Measurements from ENCODE around the gene B3GNT8. TPM values are rescaled to one million over a fixed set of nuclear protein-coding genes. Genes with fewer than 3 reads are reported as not detected.

Gene B3GNT8
- polyA plus RNA-seq, 1 donor from 2014 or later = not detected

DNA sequence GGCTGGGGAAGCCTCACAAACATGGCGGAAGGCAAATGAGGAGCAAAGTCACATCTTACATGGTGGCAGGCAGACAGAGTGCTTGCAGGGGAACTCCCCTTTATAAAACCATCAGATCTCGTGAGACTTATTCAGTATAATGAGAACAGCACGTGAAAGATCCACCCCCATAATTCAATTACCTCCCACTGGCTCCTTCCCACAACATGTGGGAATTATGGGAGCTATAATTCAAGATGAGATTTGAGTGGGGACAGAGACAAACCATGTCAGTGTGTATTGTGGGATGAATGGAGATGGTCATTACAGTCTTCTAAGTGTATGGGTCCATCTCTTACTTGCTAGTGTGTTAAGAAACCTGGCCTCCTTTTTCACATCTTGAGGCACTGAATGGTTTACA lies 25.2 kb downstream of the B3GNT8 start:
- Histone ChIP-seq H3K27me3 (ENCODE audit: insufficient read depth, low read depth, low read length) (no peaks in the 10 kb centered on the region), H3K9me2 (ENCODE audit: insufficient read depth, low read length) (no peaks in the 10 kb centered on the region), H2AFZ (ENCODE audit: low read depth, low read length) (no peak overlapping the region), H3K9me3 (ENCODE audit: low read length) (no peaks in the 10 kb centered on the region), H3K27ac (ENCODE audit: low read length) (no peak overlapping the region), H3K4me2 (ENCODE audit: low read length) (no peak overlapping the region), H3K79me2 (replicated peaks; ENCODE audit: insufficient read depth, low read length) (peaks cover 15% of the 10 kb centered on the region), H3K36me3 (ENCODE audit: insufficient read depth, low read length) (no peaks in the 10 kb centered on the region), H3F3A (ENCODE audit: insufficient read depth, low read length, poor library complexity, severe bottlenecking) (no peaks in the 10 kb centered on the region), H3K4me3 (ENCODE audit: low read length) (no peak overlapping the region), H4K20me1 (ENCODE audit: insufficient read depth) (no peaks in the 10 kb centered on the region), H3K9ac (ENCODE audit: low read length) (no peak overlapping the region)
- TF ChIP-seq, protein P1, sequence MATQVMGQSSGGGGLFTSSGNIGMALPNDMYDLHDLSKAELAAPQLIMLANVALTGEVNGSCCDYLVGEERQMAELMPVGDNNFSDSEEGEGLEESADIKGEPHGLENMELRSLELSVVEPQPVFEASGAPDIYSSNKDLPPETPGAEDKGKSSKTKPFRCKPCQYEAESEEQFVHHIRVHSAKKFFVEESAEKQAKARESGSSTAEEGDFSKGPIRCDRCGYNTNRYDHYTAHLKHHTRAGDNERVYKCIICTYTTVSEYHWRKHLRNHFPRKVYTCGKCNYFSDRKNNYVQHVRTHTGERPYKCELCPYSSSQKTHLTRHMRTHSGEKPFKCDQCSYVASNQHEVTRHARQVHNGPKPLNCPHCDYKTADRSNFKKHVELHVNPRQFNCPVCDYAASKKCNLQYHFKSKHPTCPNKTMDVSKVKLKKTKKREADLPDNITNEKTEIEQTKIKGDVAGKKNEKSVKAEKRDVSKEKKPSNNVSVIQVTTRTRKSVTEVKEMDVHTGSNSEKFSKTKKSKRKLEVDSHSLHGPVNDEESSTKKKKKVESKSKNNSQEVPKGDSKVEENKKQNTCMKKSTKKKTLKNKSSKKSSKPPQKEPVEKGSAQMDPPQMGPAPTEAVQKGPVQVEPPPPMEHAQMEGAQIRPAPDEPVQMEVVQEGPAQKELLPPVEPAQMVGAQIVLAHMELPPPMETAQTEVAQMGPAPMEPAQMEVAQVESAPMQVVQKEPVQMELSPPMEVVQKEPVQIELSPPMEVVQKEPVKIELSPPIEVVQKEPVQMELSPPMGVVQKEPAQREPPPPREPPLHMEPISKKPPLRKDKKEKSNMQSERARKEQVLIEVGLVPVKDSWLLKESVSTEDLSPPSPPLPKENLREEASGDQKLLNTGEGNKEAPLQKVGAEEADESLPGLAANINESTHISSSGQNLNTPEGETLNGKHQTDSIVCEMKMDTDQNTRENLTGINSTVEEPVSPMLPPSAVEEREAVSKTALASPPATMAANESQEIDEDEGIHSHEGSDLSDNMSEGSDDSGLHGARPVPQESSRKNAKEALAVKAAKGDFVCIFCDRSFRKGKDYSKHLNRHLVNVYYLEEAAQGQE (IDR thresholded peaks at IDR 0.05; ENCODE audit: borderline replicate concordance) = no peak
- TF ChIP-seq TAF1 (IDR thresholded peaks at IDR 0.05; ENCODE audit: low read depth) = no peak
- TF ChIP-seq RAD21 (conservative IDR thresholded peaks at IDR 0.05) = no peak
- no peak for TF ChIP-seq EP300 (conservative IDR thresholded peaks at IDR 0.05; ENCODE audit: poor library complexity, severe bottlenecking)

DNA sequence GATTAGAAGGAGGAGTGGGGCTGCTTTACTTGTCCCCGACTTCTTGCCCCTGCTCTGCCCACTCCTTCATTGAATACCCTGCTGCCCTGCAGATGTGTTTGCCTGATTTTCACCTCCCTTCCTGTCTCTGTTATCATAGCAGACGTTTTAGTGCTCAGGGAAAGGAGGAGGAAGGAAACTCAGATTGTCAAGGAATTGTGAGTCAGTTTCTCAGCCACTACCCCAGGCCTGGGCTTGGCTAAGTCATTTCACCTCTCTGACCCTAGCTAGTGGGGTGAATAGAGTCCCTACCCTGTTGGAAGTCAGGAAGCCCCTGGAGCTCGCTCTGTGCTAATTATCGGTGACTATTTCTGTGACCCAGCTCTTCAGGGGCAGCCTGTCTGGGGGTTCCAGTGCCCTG lies 25.7 kb downstream of the B3GNT8 start:
- Histone ChIP-seq H3K4me3 (ENCODE audit: low read length) (no peak overlapping the region), H3K4me2 (ENCODE audit: low read length) (no peak overlapping the region), H3K36me3 (ENCODE audit: insufficient read depth, low read length) (no peaks in the 10 kb centered on the region), H3K9me3 (ENCODE audit: low read length) (no peaks in the 10 kb centered on the region), H3K27ac (ENCODE audit: low read length) (no peak overlapping the region), H3F3A (ENCODE audit: insufficient read depth, low read length, poor library complexity, severe bottlenecking) (no peaks in the 10 kb centered on the region), H3K9ac (ENCODE audit: low read length) (no peak overlapping the region), H3K9me2 (ENCODE audit: insufficient read depth, low read length) (no peaks in the 10 kb centered on the region), H3K79me2 (replicated peaks; ENCODE audit: insufficient read depth, low read length) (peaks cover 16% of the 10 kb centered on the region), H3K27me3 (ENCODE audit: insufficient read depth, low read depth, low read length) (no peaks in the 10 kb centered on the region), H2AFZ (ENCODE audit: low read depth, low read length) (no peak overlapping the region), H4K20me1 (ENCODE audit: insufficient read depth) (no peaks in the 10 kb centered on the region)
- TF ChIP-seq RAD21 (conservative IDR thresholded peaks at IDR 0.05) = no peak
- no peak for TF ChIP-seq POLR2AphosphoS5 (IDR thresholded peaks at IDR 0.05)
- no peak for TF ChIP-seq MXI1 (conservative IDR thresholded peaks at IDR 0.05; ENCODE audit: poor library complexity, severe bottlenecking)
- TF ChIP-seq, protein P1 (IDR thresholded peaks at IDR 0.05; ENCODE audit: borderline replicate concordance) = no peak
- no peak for TF ChIP-seq EP300 (conservative IDR thresholded peaks at IDR 0.05; ENCODE audit: poor library complexity, severe bottlenecking)
- no peak for TF ChIP-seq EZH2 (IDR thresholded peaks at IDR 0.05; ENCODE audit: borderline replicate concordance, insufficient read depth, low read length, poor library complexity, severe bottlenecking)
- TF ChIP-seq SMC3 (conservative IDR thresholded peaks at IDR 0.05; ENCODE audit: poor library complexity) = no peak
- TF ChIP-seq, protein P2, sequence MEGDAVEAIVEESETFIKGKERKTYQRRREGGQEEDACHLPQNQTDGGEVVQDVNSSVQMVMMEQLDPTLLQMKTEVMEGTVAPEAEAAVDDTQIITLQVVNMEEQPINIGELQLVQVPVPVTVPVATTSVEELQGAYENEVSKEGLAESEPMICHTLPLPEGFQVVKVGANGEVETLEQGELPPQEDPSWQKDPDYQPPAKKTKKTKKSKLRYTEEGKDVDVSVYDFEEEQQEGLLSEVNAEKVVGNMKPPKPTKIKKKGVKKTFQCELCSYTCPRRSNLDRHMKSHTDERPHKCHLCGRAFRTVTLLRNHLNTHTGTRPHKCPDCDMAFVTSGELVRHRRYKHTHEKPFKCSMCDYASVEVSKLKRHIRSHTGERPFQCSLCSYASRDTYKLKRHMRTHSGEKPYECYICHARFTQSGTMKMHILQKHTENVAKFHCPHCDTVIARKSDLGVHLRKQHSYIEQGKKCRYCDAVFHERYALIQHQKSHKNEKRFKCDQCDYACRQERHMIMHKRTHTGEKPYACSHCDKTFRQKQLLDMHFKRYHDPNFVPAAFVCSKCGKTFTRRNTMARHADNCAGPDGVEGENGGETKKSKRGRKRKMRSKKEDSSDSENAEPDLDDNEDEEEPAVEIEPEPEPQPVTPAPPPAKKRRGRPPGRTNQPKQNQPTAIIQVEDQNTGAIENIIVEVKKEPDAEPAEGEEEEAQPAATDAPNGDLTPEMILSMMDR (IDR thresholded peaks at IDR 0.05; ENCODE audit: poor library complexity, severe bottlenecking) = no peak

Measured in neural cell (in vitro differentiated cells).